PC-3 (cell line): ENCODE results near the gene GPS1.

Experiments
- EZH2 ChIP-seq: fragments of 300-600 bp; sonication (generic); IDR thresholded peaks from one replicate; pipeline ENCODE4 v1.6.1; 2017; ENCODE audit warnings: antibody characterized with exemption, mild to moderate bottlenecking, low read length; ENCODE audit not compliant: unreplicated experiment
- EZH2phosphoT487 ChIP-seq: fragments of 300-600 bp; sonication (generic); IDR thresholded peaks from 2 replicates; pipeline ENCODE4 v1.6.1; 2018; ENCODE audit warnings: mild to moderate bottlenecking, antibody characterized with exemption, low read length, borderline replicate concordance
- TF ChIP-seq, protein P1 (sequence below): fragments of 300-600 bp; sonication (generic); conservative IDR thresholded peaks from 2 replicates; pipeline ENCODE4 v1.5.1; 2017; ENCODE audit warnings: antibody characterized with exemption, low read depth, mild to moderate bottlenecking, low read length

DNA sequence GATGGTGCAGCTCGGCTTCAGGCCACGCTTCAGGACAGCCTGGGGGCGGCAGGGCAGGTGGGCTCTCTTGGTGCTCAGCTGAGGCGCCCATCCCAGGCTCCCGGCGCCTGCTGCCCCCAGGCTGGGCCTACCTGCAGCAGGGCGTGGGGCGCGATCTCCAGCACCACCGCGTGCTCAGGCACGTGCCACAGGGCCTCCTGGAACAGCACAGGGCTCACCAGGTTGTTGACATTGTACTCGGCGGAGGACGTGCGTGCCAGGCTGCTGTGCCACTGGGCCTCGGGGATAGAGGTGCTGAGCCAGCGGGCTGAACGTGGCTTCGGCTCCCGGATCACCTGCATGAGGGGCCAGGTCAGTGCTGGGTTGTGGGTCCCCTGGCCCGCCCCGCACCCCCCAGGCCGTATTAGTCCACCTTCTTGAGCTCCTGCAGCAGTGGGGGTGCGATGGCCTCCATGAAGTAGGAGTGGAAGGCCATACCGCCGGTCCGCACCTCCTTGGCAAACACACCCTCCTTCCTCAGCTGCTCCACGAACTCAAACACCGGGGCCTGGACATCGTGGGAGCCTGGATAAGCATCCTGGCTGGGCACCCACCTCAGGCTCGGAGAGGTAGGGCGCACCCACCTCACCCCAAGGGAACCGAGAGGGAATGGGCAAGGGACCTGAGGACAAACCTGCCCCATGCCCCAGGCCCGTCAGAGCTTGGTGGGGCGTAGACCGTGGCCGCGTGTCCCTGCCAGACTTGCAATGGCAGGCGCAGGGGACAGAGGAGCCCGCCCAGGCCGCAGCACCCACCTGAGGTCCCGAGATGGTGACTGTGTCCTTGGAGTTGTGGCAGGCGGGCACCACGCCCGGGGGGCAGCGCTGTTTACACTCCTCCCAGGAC, 37.4 kb downstream of the GPS1 start:
- TF ChIP-seq, protein P1, sequence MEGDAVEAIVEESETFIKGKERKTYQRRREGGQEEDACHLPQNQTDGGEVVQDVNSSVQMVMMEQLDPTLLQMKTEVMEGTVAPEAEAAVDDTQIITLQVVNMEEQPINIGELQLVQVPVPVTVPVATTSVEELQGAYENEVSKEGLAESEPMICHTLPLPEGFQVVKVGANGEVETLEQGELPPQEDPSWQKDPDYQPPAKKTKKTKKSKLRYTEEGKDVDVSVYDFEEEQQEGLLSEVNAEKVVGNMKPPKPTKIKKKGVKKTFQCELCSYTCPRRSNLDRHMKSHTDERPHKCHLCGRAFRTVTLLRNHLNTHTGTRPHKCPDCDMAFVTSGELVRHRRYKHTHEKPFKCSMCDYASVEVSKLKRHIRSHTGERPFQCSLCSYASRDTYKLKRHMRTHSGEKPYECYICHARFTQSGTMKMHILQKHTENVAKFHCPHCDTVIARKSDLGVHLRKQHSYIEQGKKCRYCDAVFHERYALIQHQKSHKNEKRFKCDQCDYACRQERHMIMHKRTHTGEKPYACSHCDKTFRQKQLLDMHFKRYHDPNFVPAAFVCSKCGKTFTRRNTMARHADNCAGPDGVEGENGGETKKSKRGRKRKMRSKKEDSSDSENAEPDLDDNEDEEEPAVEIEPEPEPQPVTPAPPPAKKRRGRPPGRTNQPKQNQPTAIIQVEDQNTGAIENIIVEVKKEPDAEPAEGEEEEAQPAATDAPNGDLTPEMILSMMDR, result no peak
- TF ChIP-seq EZH2phosphoT487 (no peak), EZH2 (no peak)
